Neuronal stem cell (in vitro differentiated cells): ENCODE data around the gene ZNF609.

Experiments
- DNase-seq: peaks from one replicate; pipeline ENCODE4 v3.0.0-alpha.2; 2013; ENCODE audit warnings: low spot score
- H2AFZ ChIP-seq: one replicate; pipeline ENCODE4 v1.6.1; 2013; ENCODE audit warnings: mild to moderate bottlenecking, low read length, inconsistent platforms
- H2AK5ac ChIP-seq: 2 replicates; pipeline ENCODE4 v1.6.1; 2013; ENCODE audit warnings: low read depth, mild to moderate bottlenecking, inconsistent platforms, low read length, moderate library complexity, mixed read lengths
- H2BK120ac ChIP-seq: 2 replicates; pipeline ENCODE4 v1.6.1; 2013; ENCODE audit warnings: low read depth, mild to moderate bottlenecking, inconsistent platforms, low read length, moderate library complexity, mixed read lengths
- H2BK12ac ChIP-seq: one replicate; pipeline ENCODE4 v1.6.1; 2013; ENCODE audit warnings: low read length, inconsistent platforms
- H2BK15ac ChIP-seq: 2 replicates; pipeline ENCODE4 v1.6.1; 2013; ENCODE audit warnings: mild to moderate bottlenecking, low read length, inconsistent platforms, mixed read lengths
- H2BK5ac ChIP-seq: one replicate; pipeline ENCODE4 v1.6.1; 2013; ENCODE audit warnings: inconsistent platforms, mild to moderate bottlenecking, low read length, moderate library complexity
- H3K14ac ChIP-seq: one replicate; pipeline ENCODE4 v1.6.1; 2013; ENCODE audit warnings: low read length, inconsistent platforms
- H3K18ac ChIP-seq: 2 replicates; pipeline ENCODE4 v1.6.1; 2013; ENCODE audit warnings: low read length, inconsistent platforms
- H3K23ac ChIP-seq: 2 replicates; pipeline ENCODE4 v1.6.1; 2013; ENCODE audit warnings: low read depth, mild to moderate bottlenecking, mixed read lengths, low read length, inconsistent platforms; ENCODE audit not compliant: poor library complexity
- H3K27ac ChIP-seq: replicated peaks from 3 replicates; pipeline ENCODE4 v1.5.1; 2013; ENCODE audit warnings: low read length, inconsistent platforms
- H3K27me3 ChIP-seq, 3 experiments: 2 replicates each; pipeline ENCODE4 v1.6.1; 2013; ENCODE audit warnings: low read length in 3 of 3, mild to moderate bottlenecking in 2 of 3, inconsistent platforms in 1 of 3, low read depth in 1 of 3, mixed read lengths in 1 of 3, moderate library complexity in 1 of 3; ENCODE audit not compliant: control insufficient read depth in 3 of 3, insufficient read depth in 3 of 3
- H3K36me3 ChIP-seq, 2 donors: replicated peaks in 1 of 2; 2 replicates each; pipeline ENCODE4 v1.6.1; 2013; ENCODE audit warnings: low read length in 2 of 2; ENCODE audit not compliant: control insufficient read depth in 2 of 2, insufficient read depth in 2 of 2
- H3K4ac ChIP-seq: 2 replicates; pipeline ENCODE4 v1.6.1; 2013; ENCODE audit warnings: inconsistent platforms, mild to moderate bottlenecking, low read length, moderate library complexity
- H3K4me1 ChIP-seq, 2 donors: 1 replicate in 1 of 2; 2 replicates in 1 of 2; pipeline ENCODE4 v1.6.1; 2013; ENCODE audit warnings: low read length in 2 of 2, low read depth in 1 of 2; ENCODE audit not compliant: control insufficient read depth in 2 of 2, insufficient read depth in 1 of 2
- H3K4me2 ChIP-seq: one replicate; pipeline ENCODE4 v1.6.1; 2013; ENCODE audit warnings: mild to moderate bottlenecking, low read length, inconsistent platforms; ENCODE audit not compliant: insufficient read depth, poor library complexity, severe bottlenecking
- H3K4me3 ChIP-seq, 2 donors: 2 replicates each; pipeline ENCODE4 v1.5.1; 2013; ENCODE audit warnings: low read length in 2 of 2, mild to moderate bottlenecking in 2 of 2, inconsistent platforms in 1 of 2, moderate library complexity in 1 of 2
- H3K79me1 ChIP-seq: one replicate; pipeline ENCODE4 v1.6.1; 2013; ENCODE audit warnings: low read depth, mild to moderate bottlenecking, inconsistent platforms, low read length, moderate library complexity
- H3K9ac ChIP-seq: one replicate; pipeline ENCODE4 v1.6.1; 2013; ENCODE audit warnings: mild to moderate bottlenecking, low read depth, low read length, inconsistent platforms; ENCODE audit not compliant: poor library complexity
- H3K9me3 ChIP-seq, 2 donors: replicated peaks in 1 of 2; 2 replicates each; pipeline versions ENCODE3 to v1.6.1; 2013; ENCODE audit warnings: low read length in 2 of 2, mild to moderate bottlenecking in 2 of 2, inconsistent platforms in 1 of 2, low read depth in 1 of 2, mixed read lengths in 1 of 2, moderate library complexity in 1 of 2; ENCODE audit not compliant: control insufficient read depth in 2 of 2, insufficient read depth in 1 of 2
- H4K8ac ChIP-seq: one replicate; pipeline ENCODE4 v1.6.1; 2013; ENCODE audit warnings: low read depth, mild to moderate bottlenecking, inconsistent platforms, low read length, moderate library complexity
- H4K91ac ChIP-seq: one replicate; pipeline ENCODE4 v1.6.1; 2013; ENCODE audit warnings: low read length, low read depth, mild to moderate bottlenecking, inconsistent platforms; ENCODE audit not compliant: poor library complexity
- WGBS, 2 donors: extraction: QIAGEN DNeasy Blood & Tissue Kit; methylation state at CpG; one replicate each; pipeline ENCODE4 v1.1.7; 2013; ENCODE audit warnings: missing lambda C conversion rate in 2 of 2, mixed read lengths in 1 of 2; ENCODE audit not compliant: insufficient read length in 2 of 2, insufficient replicate concordance in 1 of 2; ENCODE audit errors: extremely low coverage in 2 of 2; 5-methylcytosine and 5-hydroxymethylcytosine counted together

ZNF609 gene

DNA sequence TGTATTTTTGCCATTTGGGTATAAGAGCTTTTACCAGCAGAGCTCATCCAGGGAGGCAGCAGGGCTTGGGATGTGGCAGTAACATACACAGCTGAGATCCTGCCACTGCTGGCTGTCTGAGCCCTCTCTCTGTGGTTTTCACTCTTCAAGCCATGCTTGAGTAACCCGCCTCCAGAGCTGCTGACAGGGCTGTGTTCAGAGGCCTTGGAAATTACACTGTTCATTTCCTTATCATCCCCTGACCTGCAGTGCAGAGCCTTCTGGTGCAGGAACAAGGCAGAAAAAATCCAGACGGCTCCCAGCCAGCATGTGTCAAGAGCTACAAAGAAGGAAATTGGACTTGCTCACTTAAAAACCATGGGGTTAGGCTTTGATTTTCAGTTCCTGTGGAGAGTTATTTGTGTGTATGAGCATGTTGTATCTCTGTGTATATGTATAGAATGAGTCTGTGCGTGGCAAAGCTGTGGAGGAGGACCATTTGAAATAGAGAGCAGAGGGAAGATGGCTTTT lies 47.0 kb downstream of the ZNF609 start:
- H2BK5ac ChIP-seq: no peak overlapping the region
- H3K27me3 ChIP-seq: no peaks in the 10 kb centered on the region
- H3K4me3 ChIP-seq: no peak overlapping the region
- no peak overlapping the region for H3K23ac ChIP-seq
- no peak overlapping the region for H4K91ac ChIP-seq
- H2BK120ac ChIP-seq: no peak overlapping the region
- no peak overlapping the region for H3K27ac ChIP-seq
- no peak overlapping the region for H3K18ac ChIP-seq
- H2BK15ac ChIP-seq: no peak overlapping the region
- H2BK12ac ChIP-seq: no peak overlapping the region
- no peak overlapping the region for H4K8ac ChIP-seq
- no peak overlapping the region for H3K9ac ChIP-seq
- H3K36me3 ChIP-seq: peaks cover 2 to 50% of the 10 kb centered on the region in 2 donors
- H3K4ac ChIP-seq: no peak overlapping the region
- DNase-seq: no peak
- no CpG with 5 or more reads among the region's 3 CpGs for WGBS, 2 donors
- H2AK5ac ChIP-seq: no peak overlapping the region
- no peak overlapping the region for H3K14ac ChIP-seq
- peaks cover 5 to 28% of the 10 kb centered on the region in 2 donors for H3K4me1 ChIP-seq
- no peaks in the 10 kb centered on the region for H3K79me1 ChIP-seq
- H3K4me2 ChIP-seq: no peak overlapping the region
- H2AFZ ChIP-seq: no peak overlapping the region
- no peaks in the 10 kb centered on the region for H3K9me3 ChIP-seq

GRCh38 chr15:64507845-64508244 lies 47.5 kb downstream of the ZNF609 start:
- DNase-seq: no peak
- Histone ChIP-seq H2BK15ac (no peak overlapping the region), H2AK5ac (no peak overlapping the region), H3K14ac (no peak overlapping the region), H3K4ac (no peak overlapping the region), H4K91ac (no peak overlapping the region), H3K4me2 (no peak overlapping the region), H2BK5ac (no peak overlapping the region), H3K18ac (no peak overlapping the region), H3K9ac (no peak overlapping the region), H3K79me1 (no peaks in the 10 kb centered on the region), H3K36me3 (peaks cover 2 to 52% of the 10 kb centered on the region in 2 donors), H3K27ac (no peak overlapping the region), H3K4me3 (no peak overlapping the region), H2BK12ac (no peak overlapping the region), H2BK120ac (no peak overlapping the region), H3K4me1 (peaks cover 5 to 24% of the 10 kb centered on the region in 2 donors), H4K8ac (no peak overlapping the region), H3K27me3 (no peaks in the 10 kb centered on the region), H2AFZ (no peak overlapping the region), H3K23ac (no peak overlapping the region), H3K9me3 (no peaks in the 10 kb centered on the region)
- WGBS, 2 donors: no CpG with 5 or more reads among the region's 2 CpGs

- WGBS, 2 donors: no CpG with 5 or more reads among the region's 3 CpGs
- Histone ChIP-seq H2BK12ac (no peak overlapping the region), H3K27me3 (no peaks in the 10 kb centered on the region), H3K79me1 (no peaks in the 10 kb centered on the region), H3K23ac (no peak overlapping the region), H3K4me1 (no peaks in the 10 kb centered on the region), H2BK15ac (no peak overlapping the region), H3K18ac (no peak overlapping the region), H4K8ac (no peak overlapping the region), H3K27ac (no peak overlapping the region), H2AK5ac (no peak overlapping the region), H2BK120ac (no peak overlapping the region), H2AFZ (no peak overlapping the region), H3K4me3 (no peak overlapping the region), H3K9ac (no peak overlapping the region), H2BK5ac (no peak overlapping the region), H3K36me3 (peaks cover 0 to 81% of the 10 kb centered on the region in 2 donors), H4K91ac (no peak overlapping the region), H3K4ac (no peak overlapping the region), H3K9me3 (no peaks in the 10 kb centered on the region), H3K14ac (no peak overlapping the region), H3K4me2 (no peak overlapping the region)
- DNase-seq: no peak
Observed at GRCh38 chr15:64513823-64514222, 53.4 kb downstream of the ZNF609 start.

DNA sequence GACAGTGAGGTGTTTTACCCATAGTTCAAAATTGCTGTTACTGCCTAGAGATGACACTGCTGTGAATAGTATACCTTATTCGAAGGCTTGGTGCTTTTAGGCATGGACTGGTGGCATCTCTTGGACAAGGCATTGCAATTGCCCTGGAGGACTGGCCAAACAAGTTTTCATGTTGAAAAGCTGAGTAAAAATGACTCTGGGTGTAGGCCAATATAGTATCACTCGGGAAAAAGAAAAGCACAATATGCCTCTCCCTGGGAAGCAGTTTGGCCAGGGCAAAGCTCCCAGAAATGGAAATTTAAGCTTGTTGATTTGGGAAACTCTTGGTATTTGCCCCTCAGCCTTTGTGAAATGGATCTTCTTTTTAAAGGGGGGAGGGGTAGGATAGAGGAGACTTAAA lies 54.8 kb downstream of the ZNF609 start:
- Histone ChIP-seq H3K4ac (no peak overlapping the region), H2AFZ (no peak overlapping the region), H2AK5ac (no peak overlapping the region), H4K91ac (no peak overlapping the region), H3K18ac (no peak overlapping the region), H3K36me3 (peaks cover 3 to 72% of the 10 kb centered on the region in 2 donors), H2BK120ac (no peak overlapping the region), H3K9ac (no peak overlapping the region), H2BK15ac (no peak overlapping the region), H3K27me3 (no peaks in the 10 kb centered on the region), H3K4me1 (no peaks in the 10 kb centered on the region), H3K79me1 (no peaks in the 10 kb centered on the region), H3K23ac (no peak overlapping the region), H3K4me2 (no peak overlapping the region), H3K9me3 (no peaks in the 10 kb centered on the region), H3K14ac (no peak overlapping the region), H4K8ac (no peak overlapping the region), H2BK12ac (no peak overlapping the region), H3K27ac (no peak overlapping the region), H3K4me3 (no peak overlapping the region), H2BK5ac (no peak overlapping the region)
- no CpG with 5 or more reads among the region's 2 CpGs for WGBS, 2 donors
- DNase-seq: no peak
